HG03139 (cell line): ENCODE results near the gene GNGT2.

Experiments used
- ATAC-seq: cut with Tn5 transposase; IDR thresholded peaks from one replicate; pipeline ENCODE4 v1.9.1; 2021; ENCODE audit not compliant: unreplicated experiment

The GNGT2 gene

DNA sequence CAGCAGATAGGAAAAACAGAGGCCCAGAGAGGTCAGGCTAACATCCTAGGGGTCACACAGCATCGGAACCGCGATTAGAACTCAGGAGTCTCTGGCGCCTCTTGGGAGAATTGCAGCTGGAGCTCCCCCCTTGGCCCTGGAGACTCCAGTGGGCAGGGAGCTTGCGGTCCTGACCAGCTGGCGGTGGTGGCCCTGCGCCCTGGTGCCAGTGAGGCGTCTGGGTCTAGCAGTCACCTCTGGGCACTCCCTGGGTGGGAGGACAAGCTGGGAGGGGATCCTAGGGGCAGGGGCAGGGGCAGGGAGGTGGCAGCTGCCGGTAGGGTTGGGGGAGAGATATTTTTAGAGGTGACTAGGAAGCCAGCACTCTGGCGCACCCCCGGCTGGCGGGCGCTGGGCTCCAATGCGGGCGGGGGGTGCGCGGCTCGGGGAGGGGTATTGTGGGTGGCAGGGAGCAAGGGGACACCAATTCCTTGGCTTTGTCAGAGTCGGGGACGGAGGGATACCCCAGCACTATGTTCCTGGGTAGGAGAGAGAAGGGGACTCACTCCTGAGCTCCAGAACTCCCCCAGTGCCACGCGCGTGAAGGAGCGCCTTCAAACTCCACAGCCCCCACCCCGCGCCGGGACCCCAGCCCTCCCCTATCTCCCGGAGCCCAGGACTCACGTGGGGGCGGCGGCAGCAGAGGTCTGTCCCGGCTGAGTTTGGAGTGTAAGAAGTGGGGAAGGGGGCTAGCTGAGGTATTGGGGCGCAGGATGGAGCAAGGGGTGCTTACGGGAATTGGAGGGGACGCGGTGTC is 19.6 kb upstream of the GNGT2 start:
- no peak for ATAC-seq

DNA sequence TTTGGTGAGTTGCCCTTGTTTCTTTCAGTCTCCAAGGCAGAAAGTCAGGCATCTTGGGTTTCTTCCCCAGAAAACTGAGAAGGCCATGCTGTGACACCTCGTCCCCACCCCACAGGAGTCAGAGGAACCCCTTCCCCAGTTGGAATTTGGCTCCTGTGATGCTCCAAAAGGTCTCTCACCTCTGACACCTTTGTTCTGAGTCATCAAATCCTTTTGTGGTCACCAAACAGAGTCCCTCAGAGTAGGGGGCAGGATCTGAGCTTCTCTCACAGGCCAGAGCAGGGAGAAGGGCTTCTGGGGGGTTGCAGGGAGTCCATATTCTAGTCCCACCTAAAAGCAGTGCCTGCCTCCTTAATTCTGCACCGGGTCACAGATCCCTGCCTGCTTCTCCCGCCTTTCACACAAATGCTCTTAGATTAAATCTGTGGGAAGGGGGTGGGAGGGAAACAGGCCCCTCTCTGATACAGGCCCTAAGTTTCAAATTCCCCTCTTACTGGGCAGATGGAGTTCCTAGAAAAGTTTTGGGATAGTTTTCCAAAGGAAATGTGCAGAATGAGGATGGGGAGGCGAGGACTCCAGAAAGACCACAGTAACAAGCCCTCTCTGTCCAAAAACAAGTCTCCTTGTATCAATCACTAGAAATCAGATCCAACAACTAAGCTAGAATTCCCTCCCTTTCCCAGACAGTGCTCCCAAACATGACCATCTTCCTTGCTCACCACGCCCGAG is 18.9 kb upstream of the GNGT2 start:
- no peak for ATAC-seq

DNA sequence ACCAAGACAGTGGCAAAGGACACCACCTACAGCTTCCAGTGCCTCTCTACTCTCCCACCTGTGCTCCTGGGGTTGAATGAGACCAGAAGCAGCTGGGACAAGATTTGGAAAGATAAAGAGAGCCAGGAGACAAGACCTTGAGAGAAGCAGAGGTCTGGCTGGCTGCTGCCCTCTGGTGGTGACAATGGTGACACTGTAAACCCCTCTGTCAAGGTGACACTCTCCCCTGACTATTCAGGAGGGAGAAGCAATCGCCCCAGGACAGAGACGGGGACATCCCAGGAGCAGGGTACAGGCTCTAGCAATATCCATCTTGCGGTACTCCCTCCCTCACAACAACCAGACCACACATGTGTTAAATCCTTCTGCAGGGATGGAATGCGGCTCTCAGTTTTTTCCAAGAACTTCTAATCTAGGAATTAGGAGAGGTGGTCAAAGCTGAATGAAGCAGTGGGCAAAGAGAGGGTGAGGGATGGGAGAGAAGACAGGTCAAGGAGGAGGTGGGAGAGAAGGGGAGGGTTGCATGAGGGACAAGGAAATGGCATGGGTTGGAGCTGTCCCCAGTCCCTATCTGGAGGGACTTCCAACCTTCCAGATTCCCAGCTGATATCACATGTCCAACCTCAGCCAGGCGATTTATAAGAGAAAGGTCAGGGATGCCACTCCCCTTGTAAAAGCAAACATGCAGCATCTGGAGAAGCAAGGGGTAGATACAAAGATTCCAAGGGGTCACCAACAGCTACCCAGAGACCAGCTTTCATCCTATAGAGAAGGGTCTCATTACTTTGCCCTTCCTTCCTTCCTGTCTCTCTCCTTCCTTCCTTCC is 17.3 kb upstream of the GNGT2 start:
- ATAC-seq, result no peak

DNA sequence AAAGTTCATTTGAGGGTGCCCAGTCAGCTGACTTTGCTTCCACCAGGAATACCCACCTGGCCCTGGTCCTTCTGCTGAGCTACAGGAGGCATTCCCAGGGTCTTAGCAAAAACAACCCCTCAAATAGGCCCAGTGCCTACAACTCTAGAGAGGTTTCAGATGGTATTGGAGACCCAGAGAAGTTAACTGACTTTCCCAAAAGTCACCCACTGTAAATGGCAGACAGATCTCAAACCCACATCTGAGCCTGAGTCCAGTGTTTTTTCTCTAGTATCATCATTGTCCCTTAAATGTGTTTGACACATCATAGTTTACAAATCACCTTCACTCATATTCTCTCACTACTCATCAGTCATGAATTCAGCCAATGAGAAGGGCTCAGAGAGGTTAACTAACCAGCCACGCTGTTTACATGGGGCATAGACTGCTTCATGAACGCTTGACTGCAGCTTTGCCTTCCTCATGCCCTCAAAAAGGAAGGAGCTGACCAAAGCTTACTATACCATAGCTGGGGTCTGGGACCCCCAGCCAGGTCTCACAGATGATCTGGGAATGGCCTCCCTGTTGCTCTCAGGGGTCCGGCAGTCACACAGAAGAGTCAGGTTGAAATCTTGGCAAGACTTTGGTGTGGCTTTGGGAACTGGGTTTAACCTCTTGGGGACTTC is 16.5 kb upstream of the GNGT2 start:
- ATAC-seq, result no peak

DNA sequence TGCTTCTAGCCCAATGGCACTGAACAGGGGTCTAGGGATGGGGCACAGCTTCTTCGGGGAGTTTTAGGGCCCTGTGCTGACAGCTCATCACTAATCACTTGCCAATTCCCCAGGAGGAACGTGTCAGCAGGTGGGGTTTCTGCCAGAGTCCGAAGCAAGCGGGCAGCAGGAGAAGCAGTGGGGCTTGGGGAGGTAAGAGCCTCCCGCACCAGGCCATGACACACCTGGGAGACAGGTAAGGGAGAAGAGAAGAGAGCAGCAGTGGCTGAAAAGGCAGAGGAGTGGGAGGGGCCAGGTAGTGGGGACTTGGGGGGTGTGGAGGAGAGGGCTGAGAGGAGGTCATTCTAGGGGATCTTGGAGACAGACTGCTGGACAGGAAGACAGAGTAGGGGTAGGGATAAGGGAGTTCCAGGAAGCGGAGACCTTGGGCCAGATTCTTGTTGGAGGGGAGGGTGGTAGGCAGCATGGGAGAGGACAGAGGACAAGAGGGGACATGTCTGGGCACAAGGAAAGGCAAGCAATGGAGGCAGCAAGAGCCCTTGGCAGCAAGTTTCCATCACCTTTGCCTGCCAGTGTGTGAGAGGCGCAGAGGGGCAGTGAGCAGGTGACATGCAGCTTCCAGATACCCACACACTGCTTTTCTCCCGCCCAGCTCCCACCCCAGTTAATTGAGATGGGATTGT is 15.3 kb upstream of the GNGT2 start:
- ATAC-seq, result no peak

DNA sequence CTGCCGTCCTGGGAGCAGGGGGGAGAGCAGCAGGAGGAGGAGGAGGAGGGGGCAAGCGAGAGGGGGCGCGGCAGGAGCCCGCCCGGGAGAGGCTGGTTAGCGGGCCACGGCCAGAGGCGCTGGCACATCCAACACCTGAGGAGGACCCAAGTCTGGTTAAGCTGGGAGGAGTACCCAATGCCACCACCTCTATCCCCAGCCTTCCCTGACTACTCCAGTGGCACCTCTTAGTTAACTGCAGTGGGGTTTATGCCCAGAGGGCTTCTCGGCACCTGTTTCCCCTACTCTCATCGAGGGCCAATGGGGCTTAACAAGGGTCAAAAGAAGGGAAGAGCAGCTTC is 14.6 kb upstream of the GNGT2 start:
- ATAC-seq, result no peak

DNA sequence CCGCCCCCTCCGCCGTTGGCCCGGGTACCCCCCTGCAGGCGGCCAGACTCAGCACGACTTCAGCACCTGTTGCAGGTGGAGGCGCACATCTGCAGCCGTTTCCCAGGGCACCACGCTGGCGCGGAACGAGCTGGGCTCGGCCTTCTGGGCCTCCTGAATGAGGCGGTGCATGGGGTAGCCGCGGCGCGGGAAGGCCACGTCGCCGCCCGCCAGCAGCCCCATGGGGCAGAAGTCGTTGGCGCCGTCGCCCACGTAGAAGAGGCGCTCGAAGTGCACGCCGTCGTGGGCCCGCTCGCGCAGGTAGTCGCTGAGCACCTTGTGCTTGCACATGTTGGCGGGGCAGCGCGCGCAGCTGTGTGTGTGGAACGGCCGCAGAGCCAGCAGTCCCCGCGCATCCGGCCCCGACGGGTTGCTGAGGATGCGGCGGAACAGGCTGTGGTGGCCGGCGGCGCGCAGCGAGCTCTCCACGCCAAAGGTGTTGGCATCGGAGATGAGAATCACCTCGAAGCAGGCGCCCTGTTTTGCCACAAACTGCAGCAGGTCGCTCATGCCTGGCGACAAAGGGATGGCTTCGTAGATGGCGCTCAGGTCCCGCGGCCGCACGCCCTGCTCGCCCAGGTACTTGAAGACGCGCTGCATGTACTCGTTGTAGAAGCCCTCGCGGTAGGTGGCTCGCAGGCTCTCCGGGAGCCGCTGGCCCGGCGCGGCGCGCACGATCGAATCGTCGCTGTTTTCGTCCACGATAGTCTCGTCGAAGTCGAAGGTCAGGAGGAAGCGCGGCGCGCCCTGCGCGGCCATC is 14.0 kb upstream of the GNGT2 start:
- no peak for ATAC-seq

DNA sequence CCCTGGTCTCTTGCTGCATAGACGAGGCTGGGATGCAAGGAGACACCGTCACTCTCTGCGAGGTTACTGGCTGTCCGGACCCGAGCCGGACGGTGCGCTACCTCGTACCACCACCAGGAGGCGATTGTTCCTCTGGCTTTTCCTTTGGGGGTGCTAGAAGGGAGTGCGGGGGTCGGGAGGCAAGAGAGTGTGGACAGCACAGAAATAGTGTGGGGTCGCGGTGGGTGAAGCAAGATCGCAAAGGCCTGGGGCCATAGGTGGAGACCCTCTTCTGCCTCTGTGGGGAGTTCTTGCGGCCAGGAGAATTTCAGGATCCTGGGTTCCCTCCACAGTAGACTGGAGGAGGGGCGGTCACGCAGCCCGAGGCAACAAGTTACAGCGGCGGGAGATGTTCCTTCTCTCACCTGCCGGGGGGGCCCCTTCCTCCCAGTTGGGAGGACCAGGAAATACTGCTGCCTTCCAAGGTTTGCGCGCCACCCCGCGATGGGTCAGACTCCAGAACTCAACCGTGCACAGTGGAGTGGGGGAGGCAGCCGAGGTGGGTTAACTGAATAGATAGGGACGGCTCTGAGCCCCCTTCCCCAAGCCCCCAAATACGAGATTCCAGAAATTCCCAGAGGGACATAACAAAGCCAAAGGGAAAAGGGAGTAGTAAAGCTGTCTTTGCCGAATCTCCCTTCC is 13.3 kb upstream of the GNGT2 start:
- no peak for ATAC-seq

DNA sequence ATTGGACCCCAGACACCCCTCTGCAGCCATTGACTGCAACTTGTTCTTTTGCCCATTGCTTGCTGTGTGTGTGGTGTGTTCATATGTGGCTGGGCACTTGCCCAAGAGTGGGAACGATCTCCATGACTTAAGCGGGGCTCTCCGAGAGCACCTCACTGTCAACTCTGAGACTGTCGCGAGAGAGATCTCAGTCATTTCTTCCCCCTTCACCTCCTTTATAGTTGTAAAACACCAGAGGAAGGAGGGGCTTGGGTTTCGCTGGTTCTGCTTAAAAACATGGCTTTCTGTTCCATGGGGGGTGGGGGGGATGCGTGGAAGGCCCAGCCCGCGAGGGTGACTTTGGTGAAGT is 12.8 kb upstream of the GNGT2 start:
- no peak for ATAC-seq

DNA sequence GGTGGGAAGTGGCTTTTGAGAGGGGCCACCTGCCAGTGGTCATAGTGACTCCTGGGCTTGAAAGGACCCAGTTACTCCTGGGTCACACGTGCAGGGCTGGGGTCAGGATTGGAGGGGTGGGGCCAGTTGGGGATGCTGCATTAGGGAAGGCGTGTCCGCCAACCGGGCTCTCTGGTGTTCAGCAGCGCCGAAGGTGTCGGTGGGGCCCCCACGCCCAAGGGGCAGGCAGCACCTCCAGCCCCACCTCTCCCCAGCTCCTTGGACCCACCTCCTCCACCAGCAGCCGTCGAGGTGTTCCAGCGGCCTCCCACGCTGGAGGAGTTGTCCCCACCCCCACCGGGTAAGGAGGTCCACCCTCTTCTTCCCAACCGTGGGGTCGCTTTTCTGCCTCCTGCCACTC is 9.6 kb upstream of the GNGT2 start:
- no peak for ATAC-seq

DNA sequence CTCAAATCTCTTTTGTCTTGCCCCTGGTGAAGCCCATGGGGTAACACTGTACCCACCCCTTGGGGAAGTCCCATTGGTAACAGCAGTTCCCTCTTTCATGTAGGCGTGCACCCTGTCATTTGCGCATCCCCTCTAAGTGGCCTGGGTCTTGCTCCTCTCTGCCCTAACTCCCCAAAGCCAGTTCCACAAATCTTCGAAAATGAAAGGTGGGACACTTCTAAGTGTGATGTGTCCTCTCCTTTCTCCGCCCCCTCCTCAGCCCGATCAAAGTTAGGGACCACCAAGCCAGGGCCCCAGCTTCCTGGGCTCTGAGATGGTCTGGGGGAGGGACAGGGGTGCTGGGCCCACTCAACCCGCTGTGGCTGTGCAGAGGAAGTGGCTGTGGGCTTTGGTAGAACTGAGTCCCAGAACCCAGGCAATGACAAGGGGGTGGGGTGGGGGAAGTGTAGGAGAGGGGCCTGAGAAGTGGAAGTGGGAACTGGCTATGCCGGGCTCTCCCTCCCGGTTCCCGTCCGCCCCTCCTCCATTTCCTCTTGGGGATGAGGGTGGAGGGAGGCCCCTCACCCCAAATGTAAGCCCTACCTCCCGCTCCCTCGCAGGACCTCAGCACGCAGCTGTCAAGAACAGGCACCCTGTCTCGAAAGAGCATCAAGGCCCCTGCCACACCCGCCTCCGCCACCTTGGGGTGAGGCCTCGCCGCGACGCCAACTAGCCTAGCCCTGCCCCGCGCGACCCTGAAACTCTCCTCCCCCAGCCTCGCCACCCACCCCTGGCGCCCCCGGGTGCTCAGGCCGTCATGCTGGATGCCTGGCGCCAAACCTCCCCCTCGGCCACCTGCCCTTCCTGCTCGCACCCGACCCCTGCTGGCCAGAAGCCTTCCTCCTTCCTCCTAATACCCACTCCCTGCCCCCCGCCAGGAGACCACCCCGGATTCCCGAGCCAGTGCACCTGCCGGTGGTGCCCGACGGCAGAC is 8.9 kb upstream of the GNGT2 start:
- no peak for ATAC-seq

DNA sequence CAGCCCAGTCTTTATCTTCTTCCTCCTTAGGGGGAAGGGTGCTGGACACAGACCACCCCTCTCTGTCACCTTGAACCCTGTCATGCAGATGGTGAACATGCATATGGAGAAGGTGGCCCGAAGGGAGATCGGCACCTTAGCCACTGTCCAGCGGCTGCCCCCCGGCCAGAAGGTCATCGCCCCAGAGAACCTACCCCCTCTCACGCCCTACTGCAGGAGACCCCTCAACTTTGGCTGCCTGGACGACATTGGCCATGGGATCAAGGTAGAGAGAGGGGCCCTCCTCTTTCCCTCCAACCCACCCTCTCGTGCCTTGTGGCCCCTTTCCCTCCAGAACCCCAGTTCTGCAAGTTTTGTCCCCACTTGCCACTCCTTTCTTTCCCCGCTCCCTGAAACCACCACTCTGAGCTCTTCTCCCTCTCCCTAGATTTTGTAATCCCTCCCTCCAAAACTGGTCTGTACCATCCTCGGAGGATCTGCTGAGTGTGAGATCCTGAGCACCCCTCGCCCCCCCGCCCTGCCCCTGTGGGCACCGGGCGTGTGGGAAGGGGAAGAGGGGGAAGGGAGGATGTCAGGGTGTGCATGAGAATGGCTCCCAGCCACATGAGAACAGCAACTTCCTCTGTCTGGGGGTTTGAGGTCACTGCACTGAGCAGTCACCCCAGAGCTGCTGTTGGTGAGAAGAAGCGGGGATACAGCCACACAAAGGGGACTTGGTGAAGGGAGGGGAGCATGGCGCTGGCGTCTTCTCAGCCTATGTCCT is 7.5 kb upstream of the GNGT2 start:
- ATAC-seq, result no peak

DNA sequence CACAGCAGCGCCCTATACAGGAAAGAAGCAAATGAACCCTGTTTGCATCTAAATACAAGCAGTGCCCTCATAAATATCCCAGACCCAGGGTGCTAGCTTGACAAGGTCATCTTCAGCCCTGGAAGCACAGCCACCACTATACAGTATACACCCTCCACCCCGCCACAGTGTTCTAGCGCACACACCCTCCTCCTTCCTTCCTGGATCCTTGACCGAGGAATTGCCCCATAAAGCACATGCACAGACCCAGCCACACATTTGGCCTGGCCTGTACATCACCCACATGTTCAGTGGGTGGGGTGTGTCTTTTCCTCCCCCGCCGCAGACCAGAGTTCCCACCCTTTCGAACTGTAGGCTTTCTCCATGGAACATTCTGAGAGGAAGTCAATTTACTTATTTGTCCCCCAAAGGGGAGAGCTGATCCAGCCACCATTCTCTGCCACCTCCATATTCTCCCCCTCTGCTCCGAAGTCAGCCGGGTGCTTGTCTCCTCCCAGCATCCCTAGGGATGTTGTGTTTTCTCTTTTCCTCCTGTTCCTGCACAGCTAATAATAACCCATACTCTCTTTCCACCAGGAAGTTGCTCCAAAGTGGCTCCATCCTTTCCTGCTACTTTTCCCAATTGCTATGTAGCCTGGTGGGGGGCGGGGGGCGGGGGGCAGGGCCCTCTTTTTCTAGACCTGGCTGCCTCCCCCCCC is 6.7 kb upstream of the GNGT2 start:
- ATAC-seq, result no peak

DNA sequence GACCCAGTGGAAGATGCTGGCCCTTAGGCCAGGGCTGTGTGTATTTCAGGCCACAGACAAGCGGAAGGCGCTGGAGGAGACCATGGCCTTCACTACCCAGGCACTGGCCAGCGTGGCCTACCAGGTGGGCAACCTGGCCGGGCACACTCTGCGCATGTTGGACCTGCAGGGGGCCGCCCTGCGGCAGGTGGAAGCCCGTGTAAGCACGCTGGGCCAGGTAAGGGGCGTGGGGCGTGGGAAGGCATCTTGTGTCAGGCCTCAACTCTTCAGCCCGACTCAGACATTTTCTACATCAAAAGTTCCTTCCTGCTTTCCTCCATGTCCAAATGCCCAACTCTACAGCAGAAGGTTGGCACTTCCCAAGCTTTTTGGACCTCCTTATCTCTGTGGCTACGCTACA is 6.1 kb upstream of the GNGT2 start:
- no peak for ATAC-seq

DNA sequence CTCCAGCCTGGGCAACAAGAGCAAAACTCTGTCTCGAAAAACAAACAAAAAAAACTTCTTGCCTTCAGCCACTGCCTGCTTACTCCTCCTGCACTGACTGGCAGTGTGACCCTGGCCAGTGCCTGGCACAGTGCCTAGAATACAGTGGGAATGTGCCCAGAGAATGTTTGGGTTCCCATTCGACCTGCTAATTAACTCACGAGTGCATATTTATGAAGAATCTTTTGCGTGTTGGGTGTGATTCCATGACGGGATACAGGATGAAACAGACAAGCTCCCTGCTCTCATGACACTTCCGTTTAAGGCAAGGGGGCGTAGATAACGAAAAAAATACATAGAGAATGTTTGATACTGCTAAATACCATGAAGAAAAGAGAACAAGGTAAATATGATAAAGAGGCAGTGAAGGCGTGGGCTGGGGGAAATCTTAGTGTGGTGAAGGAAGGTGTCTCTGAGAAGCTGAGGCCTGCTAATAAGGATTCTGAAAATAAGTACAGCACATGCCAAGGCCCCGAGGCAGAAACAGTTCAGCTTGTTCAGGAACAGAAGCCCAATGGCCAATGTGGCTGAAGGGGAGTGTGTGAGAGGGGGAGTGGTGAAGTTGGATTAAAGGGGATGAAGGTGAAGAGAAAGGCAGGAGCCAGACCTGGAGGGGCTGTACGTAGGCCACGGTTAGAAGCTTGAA is 4.4 kb upstream of the GNGT2 start:
- no peak for ATAC-seq

DNA sequence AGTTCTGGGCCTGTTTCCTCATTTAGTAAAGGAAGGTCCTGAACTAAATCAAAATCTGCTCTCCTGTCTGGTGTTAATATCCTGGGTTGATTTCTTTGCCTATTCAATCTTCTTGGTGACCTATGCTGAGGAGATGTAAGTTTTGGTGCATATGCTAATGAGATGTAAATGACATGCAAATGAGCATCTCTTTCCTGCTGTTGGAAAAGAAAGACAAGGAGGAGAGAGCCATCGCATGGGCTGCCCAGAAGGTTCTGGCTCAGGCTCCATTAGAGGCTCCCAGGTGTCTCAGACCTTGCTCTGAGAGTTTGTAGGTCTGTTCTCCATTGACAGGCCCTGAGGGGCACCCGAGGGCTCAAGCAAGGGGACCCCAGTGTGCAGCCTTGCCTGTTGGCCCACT is 3.5 kb upstream of the GNGT2 start:
- no peak for ATAC-seq
